Trophoblast cell (in vitro differentiated cells and primary cell): ENCODE results near the gene MXI1.

Experiments used
- DNase-seq, 2 donors: peaks; one replicate each; pipeline ENCODE4 v3.0.0-alpha.2; 2016
- H2AFZ ChIP-seq: 2 replicates; pipeline ENCODE4 v1.6.1; 2013; ENCODE audit warnings: low read length, moderate library complexity, mild to moderate bottlenecking; ENCODE audit not compliant: insufficient read depth, poor library complexity
- H2AK5ac ChIP-seq: 2 replicates; pipeline ENCODE4 v1.6.1; 2013; ENCODE audit warnings: mild to moderate bottlenecking, low read length
- H2BK120ac ChIP-seq: 2 replicates; pipeline ENCODE4 v1.6.1; 2013; ENCODE audit warnings: low read length, mild to moderate bottlenecking, moderate library complexity; ENCODE audit not compliant: insufficient read depth, poor library complexity
- H2BK12ac ChIP-seq: 2 replicates; pipeline ENCODE4 v1.6.1; 2013; ENCODE audit warnings: mild to moderate bottlenecking, low read length, moderate library complexity
- H2BK5ac ChIP-seq: 2 replicates; pipeline ENCODE4 v1.6.1; 2013; ENCODE audit warnings: low read length, low read depth, moderate library complexity, mild to moderate bottlenecking; ENCODE audit not compliant: poor library complexity
- H3K14ac ChIP-seq: 2 replicates; pipeline ENCODE4 v1.6.1; 2013; ENCODE audit warnings: mild to moderate bottlenecking, low read length
- H3K18ac ChIP-seq: 2 replicates; pipeline ENCODE4 v1.6.1; 2013; ENCODE audit warnings: mild to moderate bottlenecking, low read length
- H3K23ac ChIP-seq: 2 replicates; pipeline ENCODE4 v1.6.1; 2013; ENCODE audit warnings: low read length
- H3K27ac ChIP-seq: 2 replicates; pipeline ENCODE4 v1.5.1; 2013; ENCODE audit warnings: low read depth, mild to moderate bottlenecking, inconsistent platforms, low read length, moderate library complexity
- H3K27me3 ChIP-seq: 2 replicates; pipeline ENCODE4 v1.6.1; 2013; ENCODE audit warnings: inconsistent platforms, mild to moderate bottlenecking, low read length, moderate library complexity; ENCODE audit not compliant: insufficient read depth
- H3K36me3 ChIP-seq, 2 experiments: 1 replicate in 1 of 2; 2 replicates in 1 of 2; pipeline ENCODE4 v1.6.1; 2013; ENCODE audit warnings: low read length in 2 of 2, mild to moderate bottlenecking in 2 of 2, moderate library complexity in 1 of 2; ENCODE audit not compliant: insufficient read depth in 2 of 2, control insufficient read depth in 1 of 2
- H3K4ac ChIP-seq: 2 replicates; pipeline ENCODE4 v1.6.1; 2013; ENCODE audit warnings: low read depth, mild to moderate bottlenecking, low read length, moderate library complexity
- H3K4me1 ChIP-seq, 2 experiments: 1 replicate in 1 of 2; 2 replicates in 1 of 2; pipeline ENCODE4 v1.6.1; 2013; ENCODE audit warnings: low read length in 2 of 2, mild to moderate bottlenecking in 2 of 2, moderate library complexity in 1 of 2; ENCODE audit not compliant: insufficient read depth in 2 of 2, control insufficient read depth in 1 of 2
- H3K4me2 ChIP-seq: 2 replicates; pipeline ENCODE4 v1.6.1; 2013; ENCODE audit warnings: inconsistent platforms, mild to moderate bottlenecking, low read length, moderate library complexity
- H3K4me3 ChIP-seq: 2 replicates; pipeline ENCODE4 v1.5.1; 2013; ENCODE audit warnings: mild to moderate bottlenecking, low read depth, low read length, inconsistent platforms
- H3K79me1 ChIP-seq: one replicate; pipeline ENCODE4 v1.6.1; 2013; ENCODE audit warnings: low read length
- H3K79me2 ChIP-seq: 2 replicates; pipeline ENCODE4 v1.6.1; 2013; ENCODE audit warnings: low read length, mild to moderate bottlenecking; ENCODE audit not compliant: control insufficient read depth, insufficient read depth, poor library complexity
- H3K9ac ChIP-seq: 2 replicates; pipeline ENCODE4 v1.6.1; 2013; ENCODE audit warnings: mild to moderate bottlenecking, low read length
- H3K9me3 ChIP-seq: 2 replicates; pipeline ENCODE4 v1.6.1; 2013; ENCODE audit warnings: low read depth, mild to moderate bottlenecking, control low read depth, inconsistent platforms, low read length; ENCODE audit not compliant: insufficient read depth
- H4K12ac ChIP-seq: 2 replicates; pipeline ENCODE4 v1.6.1; 2013; ENCODE audit warnings: low read depth, mild to moderate bottlenecking, low read length, moderate library complexity
- H4K8ac ChIP-seq: 2 replicates; pipeline ENCODE4 v1.6.1; 2013; ENCODE audit warnings: low read depth, mild to moderate bottlenecking, low read length, moderate library complexity
- H4K91ac ChIP-seq: one replicate; pipeline ENCODE4 v1.6.1; 2013; ENCODE audit warnings: low read depth, mild to moderate bottlenecking, low read length, moderate library complexity
- WGBS: extraction: QIAGEN DNeasy Blood & Tissue Kit; methylation state at CpG from one replicate; pipeline ENCODE4 v1.1.7; 2013; ENCODE audit warnings: missing lambda C conversion rate; ENCODE audit not compliant: insufficient read length, insufficient coverage; ENCODE audit errors: extremely low coverage; 5-methylcytosine and 5-hydroxymethylcytosine counted together

The MXI1 gene

DNA sequence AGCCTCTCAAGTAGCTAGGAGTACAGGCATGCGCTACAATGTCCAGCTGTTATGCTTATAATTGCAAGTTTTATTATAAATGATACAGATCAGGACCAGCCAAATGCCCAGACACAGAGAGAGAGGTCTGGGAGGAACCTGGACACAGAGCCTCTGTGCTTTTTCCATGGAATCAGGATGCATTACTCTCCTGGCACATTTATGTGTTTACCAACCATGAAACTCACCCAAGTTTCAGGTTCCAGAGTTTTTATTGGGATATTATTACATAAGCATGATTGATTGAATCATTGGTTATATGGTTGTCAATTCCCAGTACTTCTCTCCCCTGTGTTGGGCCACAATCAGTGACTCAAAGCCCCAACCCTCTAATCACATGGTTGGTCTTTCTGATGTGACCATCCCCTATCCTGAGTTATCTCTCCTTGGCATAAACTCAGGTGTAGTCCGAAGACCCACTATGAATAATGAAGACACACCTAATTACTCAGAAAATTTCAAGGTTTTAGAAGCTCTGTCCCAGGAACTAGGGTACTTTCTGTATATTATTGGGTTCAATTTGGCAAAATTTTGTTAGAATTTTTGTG lies 30.6 kb downstream of the MXI1 start:
- no peak overlapping the region for H4K8ac ChIP-seq
- no peak overlapping the region for H2BK12ac ChIP-seq
- H2BK120ac ChIP-seq = no peak overlapping the region
- H4K91ac ChIP-seq = no peak overlapping the region
- H2AK5ac ChIP-seq = no peak overlapping the region
- H3K18ac ChIP-seq = no peak overlapping the region
- no CpG with 5 or more reads among the region's 2 CpGs for WGBS
- peaks cover 0 to 2% of the 10 kb centered on the region in 2 experiments for H3K36me3 ChIP-seq
- no peak overlapping the region for H2BK5ac ChIP-seq
- no peak overlapping the region for H3K4ac ChIP-seq
- H3K9ac ChIP-seq = peak overlapping the region; percentile 59
- H3K9me3 ChIP-seq = no peaks in the 10 kb centered on the region
- no peaks in the 10 kb centered on the region for H3K27me3 ChIP-seq
- no peaks in the 10 kb centered on the region for H3K79me1 ChIP-seq
- no peak overlapping the region for H3K4me2 ChIP-seq
- no peak overlapping the region for H4K12ac ChIP-seq
- H3K79me2 ChIP-seq = no peaks in the 10 kb centered on the region
- H3K23ac ChIP-seq = no peak overlapping the region
- no peak overlapping the region for H3K14ac ChIP-seq
- no peaks in the 10 kb centered on the region for H3K4me1 ChIP-seq
- H3K27ac ChIP-seq = no peak overlapping the region
- no peak overlapping the region for H2AFZ ChIP-seq
- no peak for DNase-seq
- H3K4me3 ChIP-seq = no peak overlapping the region

DNA sequence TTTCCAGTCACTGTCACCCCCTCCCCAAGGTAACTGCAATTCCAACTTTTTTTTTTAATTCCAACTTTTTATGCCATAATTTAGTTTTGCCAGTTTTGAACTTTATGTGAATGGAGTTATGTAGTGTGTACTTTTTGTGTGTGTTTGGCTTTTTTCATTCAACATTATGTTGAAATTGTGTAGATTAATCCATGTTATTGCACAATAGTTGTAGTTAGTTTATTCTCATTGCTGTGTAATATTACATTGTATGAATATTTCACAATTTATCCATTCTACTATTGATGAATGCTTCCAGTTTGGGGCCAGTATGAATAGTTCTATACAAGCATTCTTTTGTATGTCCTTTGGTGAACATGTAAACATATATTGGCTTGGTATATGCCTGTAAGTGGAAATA lies 32.5 kb downstream of the MXI1 start:
- Histone ChIP-seq H3K18ac (no peak overlapping the region), H2AK5ac (no peak overlapping the region), H3K27ac (no peak overlapping the region), H4K8ac (no peak overlapping the region), H3K4me3 (no peak overlapping the region), H3K36me3 (peaks cover 0 to 2% of the 10 kb centered on the region in 2 experiments), H2AFZ (no peak overlapping the region), H3K4me2 (no peak overlapping the region), H3K79me1 (no peaks in the 10 kb centered on the region), H4K12ac (no peak overlapping the region), H2BK120ac (no peak overlapping the region), H3K79me2 (no peaks in the 10 kb centered on the region), H3K23ac (no peak overlapping the region), H3K4me1 (no peaks in the 10 kb centered on the region), H3K9ac (no peak overlapping the region), H3K4ac (no peak overlapping the region), H3K9me3 (no peaks in the 10 kb centered on the region), H3K14ac (no peak overlapping the region), H3K27me3 (no peaks in the 10 kb centered on the region), H4K91ac (no peak overlapping the region), H2BK5ac (no peak overlapping the region), H2BK12ac (no peak overlapping the region)
- no peak for DNase-seq

DNA sequence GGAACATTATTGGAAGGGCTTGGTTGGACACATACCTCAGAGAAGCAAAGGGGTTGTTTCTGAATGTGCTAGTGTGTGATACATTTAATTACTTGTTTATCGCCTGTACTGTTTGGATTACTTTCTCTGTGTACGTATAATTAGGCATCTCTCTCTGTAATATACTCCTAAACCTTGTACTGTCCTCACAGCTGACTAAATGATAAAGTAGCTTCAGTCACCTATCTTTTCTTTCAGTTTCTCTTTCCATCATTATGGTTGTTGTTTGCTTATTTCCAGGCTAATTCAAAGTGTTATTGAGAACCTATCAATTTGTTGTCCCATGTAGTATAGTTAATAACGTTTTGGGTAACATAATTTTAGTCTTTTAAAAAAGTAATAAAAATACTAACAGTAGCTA lies 34.0 kb downstream of the MXI1 start:
- Histone ChIP-seq H2BK120ac (no peak overlapping the region), H3K4ac (no peak overlapping the region), H3K27me3 (no peaks in the 10 kb centered on the region), H3K9ac (no peak overlapping the region), H2AFZ (no peak overlapping the region), H4K8ac (no peak overlapping the region), H3K4me3 (no peak overlapping the region), H2BK12ac (no peak overlapping the region), H4K91ac (no peak overlapping the region), H3K27ac (no peak overlapping the region), H3K9me3 (no peaks in the 10 kb centered on the region), H4K12ac (no peak overlapping the region), H2AK5ac (no peak overlapping the region), H3K79me1 (no peaks in the 10 kb centered on the region), H3K18ac (no peak overlapping the region), H3K4me1 (no peaks in the 10 kb centered on the region), H2BK5ac (no peak overlapping the region), H3K23ac (no peak overlapping the region), H3K79me2 (no peaks in the 10 kb centered on the region), H3K36me3 (peaks cover 0 to 1% of the 10 kb centered on the region in 2 experiments), H3K14ac (no peak overlapping the region), H3K4me2 (no peak overlapping the region)
- WGBS = no CpG with 5 or more reads among the region's 3 CpGs
- DNase-seq = no peak

DNA sequence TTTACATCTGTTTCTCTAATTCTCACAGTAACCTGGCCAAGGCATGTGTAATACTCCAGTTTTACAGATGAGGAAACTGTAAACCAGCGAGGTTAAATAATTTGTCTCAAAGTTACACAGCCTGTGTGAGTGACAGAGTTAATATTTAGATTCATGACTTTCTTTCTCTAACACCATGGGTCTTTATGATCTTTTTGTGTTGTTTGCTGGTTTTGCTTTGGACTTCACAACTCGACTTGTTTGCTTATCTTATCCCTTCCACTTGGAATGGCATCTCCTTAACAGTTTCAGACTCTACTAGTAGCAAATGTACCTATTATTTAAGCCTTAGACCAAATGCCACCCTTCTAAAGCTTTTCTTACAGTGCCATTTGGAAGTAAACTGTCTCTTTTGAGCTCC lies 34.4 kb downstream of the MXI1 start:
- no peak overlapping the region for H2BK12ac ChIP-seq
- DNase-seq = no peak
- no peaks in the 10 kb centered on the region for H3K4me1 ChIP-seq
- H2BK120ac ChIP-seq = no peak overlapping the region
- H3K79me2 ChIP-seq = no peaks in the 10 kb centered on the region
- H3K79me1 ChIP-seq = no peaks in the 10 kb centered on the region
- no peak overlapping the region for H4K8ac ChIP-seq
- no peak overlapping the region for H3K23ac ChIP-seq
- H3K9me3 ChIP-seq = no peaks in the 10 kb centered on the region
- H4K12ac ChIP-seq = no peak overlapping the region
- no peak overlapping the region for H3K9ac ChIP-seq
- H3K4me3 ChIP-seq = no peak overlapping the region
- no peaks in the 10 kb centered on the region for H3K27me3 ChIP-seq
- H3K18ac ChIP-seq = no peak overlapping the region
- H3K27ac ChIP-seq = no peak overlapping the region
- H2AFZ ChIP-seq = no peak overlapping the region
- H2BK5ac ChIP-seq = no peak overlapping the region
- H3K14ac ChIP-seq = no peak overlapping the region
- H3K36me3 ChIP-seq = no peaks in the 10 kb centered on the region
- no peak overlapping the region for H3K4ac ChIP-seq
- H4K91ac ChIP-seq = no peak overlapping the region
- H3K4me2 ChIP-seq = no peak overlapping the region
- H2AK5ac ChIP-seq = no peak overlapping the region
- no CpG with 5 or more reads among the region's 2 CpGs for WGBS
